HG03175 (cell line): ENCODE data around the gene HOXA11.

Experiments
- ATAC-seq: cut with Tn5 transposase; IDR thresholded peaks from one replicate; pipeline ENCODE4 v1.9.1; 2021; ENCODE audit warnings: mild to moderate bottlenecking, moderate library complexity; ENCODE audit not compliant: unreplicated experiment

HOXA11 gene

GRCh38 chr7:27194002-27194352 lies 8.9 kb upstream of the HOXA11 start:
- no peak for ATAC-seq

- no peak for ATAC-seq
Observed at GRCh38 chr7:27193335-27194001, 8.4 kb upstream of the HOXA11 start.

GRCh38 chr7:27192546-27193334 lies 7.7 kb upstream of the HOXA11 start:
- ATAC-seq, result no peak

GRCh38 chr7:27191833-27192545 lies 7.0 kb upstream of the HOXA11 start:
- no peak for ATAC-seq

- ATAC-seq, result no peak
Observed at GRCh38 chr7:27191161-27191731, 6.2 kb upstream of the HOXA11 start.

- no peak for ATAC-seq
Observed at GRCh38 chr7:27189997-27190748, 5.1 kb upstream of the HOXA11 start.

GRCh38 chr7:27189295-27189996 lies 4.4 kb upstream of the HOXA11 start:
- ATAC-seq, result no peak

GRCh38 chr7:27188386-27189294 lies 3.6 kb upstream of the HOXA11 start:
- ATAC-seq, result no peak

- no peak for ATAC-seq
Observed at GRCh38 chr7:27187475-27188385, 2.7 kb upstream of the HOXA11 start.

GRCh38 chr7:27186668-27187474 lies 1.8 kb upstream of the HOXA11 start:
- ATAC-seq, result no peak

- no peak for ATAC-seq
Observed at GRCh38 chr7:27185854-27186667, 1.0 kb upstream of the HOXA11 start.

GRCh38 chr7:27184337-27185012 lies 557 bp downstream of the HOXA11 start:
- no peak for ATAC-seq

- ATAC-seq, result no peak
Observed at GRCh38 chr7:27183682-27184336, 1.2 kb downstream of the HOXA11 start.

- no peak for ATAC-seq
Observed at GRCh38 chr7:27182861-27183681, 2.0 kb downstream of the HOXA11 start.
